Neural progenitor cell (in vitro differentiated cells): ENCODE results near the gene TBPL2. TPM values are rescaled to one million over a fixed set of nuclear protein-coding genes. Genes with fewer than 3 reads are reported as not detected.
A peak's percentile ranks its signal among the peaks of the same experiment; 100 is the strongest.

ENCODE experiments used
- DNase-seq: peaks from one replicate; pipeline ENCODE4 v3.0.0-alpha.2; 2016; ENCODE audit warnings: low spot score
- H2AFZ ChIP-seq: fragments of 200-600 bp; sonication (generic); replicated peaks from 2 replicates; pipeline ENCODE4 v1.6.1; 2016; ENCODE audit warnings: antibody characterized with exemption
- H3F3A ChIP-seq: fragments of 200-600 bp; sonication (generic); 2 replicates; pipeline ENCODE4 v1.6.1; 2016; ENCODE audit warnings: antibody characterized with exemption, low read depth
- H3K27ac ChIP-seq: fragments of 200-600 bp; sonication (generic); 2 replicates; pipeline ENCODE4 v1.5.1; 2016; ENCODE audit warnings: mild to moderate bottlenecking
- H3K27me3 ChIP-seq: fragments of 200-600 bp; sonication (generic); 2 replicates; pipeline ENCODE4 v1.6.1; 2016; ENCODE audit warnings: mild to moderate bottlenecking, moderate library complexity
- H3K36me3 ChIP-seq: fragments of 200-600 bp; sonication (generic); 2 replicates; pipeline ENCODE4 v1.5.1; 2016
- H3K4me1 ChIP-seq: fragments of 200-600 bp; sonication (generic); 2 replicates; pipeline ENCODE4 v1.6.1; 2016; ENCODE audit warnings: mixed run types
- H3K4me2 ChIP-seq: fragments of 200-600 bp; sonication (generic); 2 replicates; pipeline ENCODE4 v1.6.1; 2016
- H3K4me3 ChIP-seq: fragments of 200-600 bp; sonication (generic); 2 replicates; pipeline ENCODE4 v1.5.1; 2016
- H3K79me2 ChIP-seq: fragments of 200-600 bp; sonication (generic); 2 replicates; pipeline ENCODE4 v1.6.1; 2016; ENCODE audit warnings: low read depth
- H3K9ac ChIP-seq: fragments of 200-600 bp; sonication (generic); 2 replicates; pipeline ENCODE4 v1.6.1; 2016
- H3K9me3 ChIP-seq: fragments of 200-600 bp; sonication (generic); 2 replicates; pipeline ENCODE4 v1.5.1; 2016; ENCODE audit warnings: low read depth
- H4K20me1 ChIP-seq: fragments of 200-600 bp; sonication (generic); 2 replicates; pipeline ENCODE4 v1.6.1; 2016; ENCODE audit warnings: low read depth
- H3K27ac Mint-ChIP-seq: 3 replicates; pipeline ENCODE4 v1.8.0; 2021; ENCODE audit warnings: mixed read lengths
- H3K27me3 Mint-ChIP-seq: 2 replicates; pipeline ENCODE4 v1.8.0; 2022; ENCODE audit warnings: low read depth, mild to moderate bottlenecking, inconsistent platforms, moderate library complexity, mixed read lengths; ENCODE audit not compliant: insufficient read depth
- H3K36me3 Mint-ChIP-seq: 3 replicates; pipeline ENCODE4 v1.8.0; 2021; ENCODE audit warnings: mixed read lengths
- H3K4me1 Mint-ChIP-seq: 3 replicates; pipeline ENCODE4 v1.8.0; 2021; ENCODE audit warnings: mixed read lengths
- H3K4me3 Mint-ChIP-seq: 3 replicates; pipeline ENCODE4 v1.8.0; 2021; ENCODE audit warnings: mild to moderate bottlenecking, moderate library complexity, mixed read lengths
- H3K9me3 Mint-ChIP-seq: 3 replicates; pipeline ENCODE4 v1.8.0; 2020; ENCODE audit warnings: mixed read lengths
- CTCF ChIP-seq: fragments of 200-600 bp; sonication (generic); IDR thresholded peaks from 2 replicates; pipeline ENCODE4 v1.5.1; 2017; ENCODE audit warnings: antibody characterized with exemption, mild to moderate bottlenecking
- EZH2 ChIP-seq: fragments of 200-600 bp; sonication (generic); IDR thresholded peaks from 2 replicates; pipeline ENCODE4 v1.6.1; 2017; ENCODE audit warnings: antibody characterized with exemption, mild to moderate bottlenecking, moderate library complexity
- EZH2phosphoT487 ChIP-seq: fragments of 200-600 bp; sonication (generic); IDR thresholded peaks from 2 replicates; pipeline ENCODE4 v1.6.1; 2017; ENCODE audit warnings: antibody characterized with exemption
- total RNA-seq: library from RNA; depleted of rRNA; stranded (reverse); fragments of >200 nt; gene quantifications from 2 replicates; pipeline ENCODE4 v1.2.3, GENCODE V29; 2015; ENCODE audit warnings: low replicate concordance

Gene TBPL2
- total RNA-seq = not detected in 2 replicates

DNA sequence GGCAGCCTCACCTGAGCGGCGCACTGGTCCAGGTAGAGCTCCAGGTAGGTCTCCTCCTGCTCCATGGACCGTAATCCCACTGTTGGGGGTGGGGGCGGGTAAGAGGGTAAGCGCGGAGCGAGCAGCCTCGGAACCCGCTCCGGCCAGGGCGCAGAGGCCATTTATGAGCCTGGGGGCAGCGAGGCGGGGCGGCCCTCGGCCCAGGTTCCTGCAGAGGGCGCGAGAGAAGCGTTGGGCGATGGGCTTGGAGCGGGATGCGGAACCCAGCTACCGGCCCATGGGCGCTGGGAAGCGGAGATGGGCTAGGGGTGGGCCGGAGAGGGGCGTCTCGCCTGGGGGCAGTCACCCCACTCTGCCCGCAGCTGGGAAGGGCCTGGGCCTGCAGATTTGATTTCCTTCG lies at the start of gene TBPL2:
TBPL2 (minus strand) TSS at position 232 of the 400 bp plus-strand sequence; CDS start at position 65, 167 bp downstream.
- Histone ChIP-seq H3K27ac (no peak within 1 kb of the TSS), H3K4me2 (peak within 1 kb of the TSS; percentile 58), H3K4me1 (no peaks in the 10 kb centered on the region), H3K9ac (no peak within 1 kb of the TSS), H4K20me1 (no peaks in the 10 kb centered on the region), H3F3A (no peaks in the 10 kb centered on the region), H3K4me3 (no peak within 1 kb of the TSS), H3K27me3 (peaks cover 4% of the 10 kb centered on the region), H3K9me3 (no peaks in the 10 kb centered on the region), H3K79me2 (no peaks in the 10 kb centered on the region), H3K36me3 (no peaks in the 10 kb centered on the region), H2AFZ (peak within 1 kb of the TSS; percentile 82)
- Mint-ChIP-seq H3K36me3 (no peaks in the 10 kb centered on the region), H3K27ac (no peak within 1 kb of the TSS), H3K9me3 (no peaks in the 10 kb centered on the region), H3K4me1 (peaks cover 6% of the 10 kb centered on the region), H3K27me3 (no peaks in the 10 kb centered on the region), H3K4me3 (no peak within 1 kb of the TSS)
- peak; percentile 67 for DNase-seq
- TF ChIP-seq CTCF (peak; percentile 53), EZH2phosphoT487 (no peak), EZH2 (no peak)

DNA sequence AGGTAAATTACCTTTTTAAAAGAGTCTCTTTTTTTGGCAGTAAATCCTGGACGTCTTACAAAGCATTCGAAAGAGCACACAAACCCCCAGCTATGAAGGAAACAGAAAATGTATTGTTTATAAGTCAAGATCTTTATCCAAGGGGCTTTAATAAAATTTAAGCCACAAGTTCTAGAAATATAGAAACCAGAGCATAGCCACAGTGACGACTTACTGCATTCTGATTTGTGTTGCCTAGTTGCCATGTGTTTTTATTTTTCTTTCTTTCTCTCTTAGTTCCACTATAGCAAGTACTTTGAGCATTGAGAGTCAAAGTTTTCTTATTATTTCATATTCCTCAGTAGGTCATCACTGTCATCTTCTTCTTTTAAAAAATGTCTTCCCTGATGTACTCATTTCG lies 47.8 kb upstream of the TBPL2 start:
- Histone ChIP-seq H3K4me3 (no peak overlapping the region), H4K20me1 (no peaks in the 10 kb centered on the region), H3K36me3 (no peaks in the 10 kb centered on the region), H3K9ac (no peak overlapping the region), H3K79me2 (no peaks in the 10 kb centered on the region), H3F3A (no peaks in the 10 kb centered on the region), H3K27ac (no peak overlapping the region), H3K4me2 (no peak overlapping the region), H2AFZ (peak overlapping the region; percentile 3), H3K4me1 (no peaks in the 10 kb centered on the region), H3K9me3 (no peaks in the 10 kb centered on the region), H3K27me3 (no peaks in the 10 kb centered on the region)
- no peak overlapping the region for H3K4me3 Mint-ChIP-seq
- no peak overlapping the region for H3K27ac Mint-ChIP-seq
- H3K4me1 Mint-ChIP-seq = peaks cover 9% of the 10 kb centered on the region
- no peaks in the 10 kb centered on the region for H3K27me3 Mint-ChIP-seq
- no peaks in the 10 kb centered on the region for H3K9me3 Mint-ChIP-seq
- H3K36me3 Mint-ChIP-seq = no peaks in the 10 kb centered on the region
- TF ChIP-seq EZH2phosphoT487 (no peak), EZH2 (no peak), CTCF (no peak)
- DNase-seq = no peak

GRCh38 chr14:55482936-55483605 lies 42.7 kb upstream of the TBPL2 start:
- Histone ChIP-seq H3K27me3 (no peaks in the 10 kb centered on the region), H3K79me2 (no peaks in the 10 kb centered on the region), H3K4me2 (no peak overlapping the region), H3K9me3 (no peaks in the 10 kb centered on the region), H3K36me3 (no peaks in the 10 kb centered on the region), H3K4me3 (no peak overlapping the region), H3K9ac (no peak overlapping the region), H3F3A (no peaks in the 10 kb centered on the region), H3K27ac (no peak overlapping the region), H4K20me1 (no peaks in the 10 kb centered on the region), H2AFZ (no peak overlapping the region), H3K4me1 (no peaks in the 10 kb centered on the region)
- peaks cover 8% of the 10 kb centered on the region for H3K4me1 Mint-ChIP-seq
- H3K27me3 Mint-ChIP-seq = no peaks in the 10 kb centered on the region
- no peak for DNase-seq
- H3K27ac Mint-ChIP-seq = no peak overlapping the region
- TF ChIP-seq EZH2 (no peak), CTCF (no peak), EZH2phosphoT487 (no peak)
- no peaks in the 10 kb centered on the region for H3K9me3 Mint-ChIP-seq
- H3K4me3 Mint-ChIP-seq = no peak overlapping the region
- H3K36me3 Mint-ChIP-seq = no peaks in the 10 kb centered on the region
